ENCODE data around the gene RPAP3. TPM values are rescaled to one million over a fixed set of nuclear protein-coding genes. Genes with fewer than 3 reads are reported as not detected.
A peak's percentile ranks its signal among the peaks of the same experiment; 100 is the strongest.

RPAP3 gene
- total and polyA plus RNA-seq, 2 of the 4 experiments (the other 2 are of a cell fraction) = 10.6 to 13.4 TPM

DNA sequence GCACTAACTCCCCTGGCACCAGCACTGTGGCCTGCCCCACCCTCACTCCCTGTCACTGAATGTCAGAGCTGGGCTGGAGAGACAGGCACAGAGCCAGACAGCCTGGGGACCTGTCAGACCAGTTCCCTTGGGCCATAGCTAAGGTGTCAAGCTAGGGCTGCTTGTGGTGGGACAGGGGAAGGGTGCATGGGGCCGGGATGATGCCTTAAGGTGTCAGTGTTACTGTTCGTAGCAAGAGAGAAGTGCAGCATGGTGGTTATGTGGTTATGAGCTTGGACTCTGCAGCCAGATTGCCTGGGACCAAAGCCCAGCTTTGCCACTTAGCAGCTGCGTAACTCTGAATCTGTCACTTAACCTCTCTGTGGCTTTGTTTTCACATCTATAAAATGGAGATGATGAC, 49.1 kb upstream of the RPAP3 start:
- Histone ChIP-seq H3K4ac (ENCODE audit: low read depth, low read length) (no peak overlapping the region; the same call in 1 of the 2 replicates), H3K56ac (ENCODE audit: extremely low read depth, insufficient read depth, low read length) (no peak overlapping the region), H2BK20ac (ENCODE audit: low read depth, low read length) (no peak overlapping the region), H2AK5ac (ENCODE audit: low read depth, low read length) (0 out of 2 replicates have a peak overlapping the region, but pooled peaks have one; percentile 9), H3K9me1 (ENCODE audit: insufficient read depth, low read length) (peaks cover 13% of the 10 kb centered on the region; the same call in 1 of the 2 replicates), H3K4me3 (ENCODE audit: insufficient read depth, low read depth, low read length) (no peak overlapping the region), H3K4me2 (ENCODE audit: low read depth, low read length) (no peak overlapping the region), H4K91ac (ENCODE audit: insufficient read depth, low read depth, low read length) (no peak overlapping the region), H4K8ac (ENCODE audit: low read depth in 2 of 2, low read length in 2 of 2) (no peak overlapping the region), H2AFZ (replicated peaks; ENCODE audit: low read length, poor library complexity) (no peak overlapping the region), H3K27me3 (ENCODE audit: control insufficient read depth, insufficient read depth, low read length) (no peaks in the 10 kb centered on the region), H3K36me3 (ENCODE audit: control insufficient read depth, insufficient read depth, low read length) (no peaks in the 10 kb centered on the region), H2BK15ac (ENCODE audit: low read depth, low read length) (no peak overlapping the region), H3K4me1 (ENCODE audit: control insufficient read depth, insufficient read depth, low read length) (peaks cover 21% of the 10 kb centered on the region), H3K27ac (ENCODE audit: insufficient read depth, low read length) (no peak overlapping the region), H2BK120ac (ENCODE audit: low read depth, low read length) (no peak overlapping the region), H4K5ac (ENCODE audit: low read depth, low read length) (no peak overlapping the region), H3K79me1 (ENCODE audit: low read depth in 1 of 2, low read length in 2 of 2) (no peaks in the 10 kb centered on the region), H4K20me1 (ENCODE audit: insufficient read depth, low read length) (no peaks in the 10 kb centered on the region), H3K9me3 (ENCODE audit: control insufficient read depth, insufficient read depth, low read length) (no peaks in the 10 kb centered on the region), H3K9ac (ENCODE audit: low read depth, low read length) (no peak overlapping the region), H3K14ac (replicated peaks; ENCODE audit: low read depth, low read length) (no peak overlapping the region), H2BK5ac (ENCODE audit: low read depth, low read length, poor library complexity, severe bottlenecking) (no peak overlapping the region), H2AK9ac (replicated peaks; ENCODE audit: low read depth, low read length, poor library complexity) (no peak overlapping the region), H3K23ac (ENCODE audit: low read depth, low read length) (no peak overlapping the region), H3K18ac (ENCODE audit: low read depth, low read length) (no peak overlapping the region)
- dilution Hi-C loops (cut with HindIII; ENCODE audit: low sequenced_read_pairs, unreplicated experiment) = no loop called here
- in situ Hi-C loops (cut with MboI; ENCODE audit: low sequenced_read_pairs) = no loop called here
- DNase-seq = no peak
- ChIA-PET CTCF (interaction anchor here (0.8 kb wide), 1 partner anchor 12 kb away, joined by 3 read pairs; no protein-coding TSS in a partner anchor), POLR2A (ENCODE audit: unreplicated experiment) (no interaction called here)
- no TSS peak for BruUV-seq (replicated peaks)
- intact Hi-C loops (cut with micrococcal nuclease) = no loop called here
- ATAC-seq (ENCODE audit: low read depth) = no peak
- TF ChIP-seq RFX5 (IDR thresholded peaks at IDR 0.05; ENCODE audit: low read depth, low read length) = no peak
- TF ChIP-seq, protein P1, sequence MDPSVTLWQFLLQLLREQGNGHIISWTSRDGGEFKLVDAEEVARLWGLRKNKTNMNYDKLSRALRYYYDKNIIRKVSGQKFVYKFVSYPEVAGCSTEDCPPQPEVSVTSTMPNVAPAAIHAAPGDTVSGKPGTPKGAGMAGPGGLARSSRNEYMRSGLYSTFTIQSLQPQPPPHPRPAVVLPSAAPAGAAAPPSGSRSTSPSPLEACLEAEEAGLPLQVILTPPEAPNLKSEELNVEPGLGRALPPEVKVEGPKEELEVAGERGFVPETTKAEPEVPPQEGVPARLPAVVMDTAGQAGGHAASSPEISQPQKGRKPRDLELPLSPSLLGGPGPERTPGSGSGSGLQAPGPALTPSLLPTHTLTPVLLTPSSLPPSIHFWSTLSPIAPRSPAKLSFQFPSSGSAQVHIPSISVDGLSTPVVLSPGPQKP (IDR thresholded peaks at IDR 0.05; ENCODE audit: borderline replicate concordance, low read depth, low read length) = no peak
- TF ChIP-seq, protein P2, sequence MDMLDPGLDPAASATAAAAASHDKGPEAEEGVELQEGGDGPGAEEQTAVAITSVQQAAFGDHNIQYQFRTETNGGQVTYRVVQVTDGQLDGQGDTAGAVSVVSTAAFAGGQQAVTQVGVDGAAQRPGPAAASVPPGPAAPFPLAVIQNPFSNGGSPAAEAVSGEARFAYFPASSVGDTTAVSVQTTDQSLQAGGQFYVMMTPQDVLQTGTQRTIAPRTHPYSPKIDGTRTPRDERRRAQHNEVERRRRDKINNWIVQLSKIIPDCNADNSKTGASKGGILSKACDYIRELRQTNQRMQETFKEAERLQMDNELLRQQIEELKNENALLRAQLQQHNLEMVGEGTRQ (IDR thresholded peaks at IDR 0.05; ENCODE audit: low read depth, low read length) = no peak
- TF ChIP-seq SMC3 (IDR thresholded peaks at IDR 0.05; ENCODE audit: low read depth, low read length) = no peak
- 100% methylated on average over 1 of the region's 3 CpGs; no CpG with 5 or more reads in 1 of the 2 experiments for WGBS, 2 experiments (ENCODE audit: extremely low coverage in 2 of 2, insufficient read length in 1 of 2)
